ENCODE measurements around the gene PRKAR2A.
"Not testable (repeated sequence)": the region's sequence is repeated elsewhere in the genome, so short reads cannot be mapped to it uniquely, and the experiment has no call there.

The PRKAR2A gene

GRCh38 chr3:48748754-48749153, 98.9 kb downstream of the PRKAR2A start:
- DNase-seq (ENCODE audit: low read depth): no peak
- no peak overlapping the region for H3K4me3 ChIP-seq (ENCODE audit: low read length)
- TF ChIP-seq CTCF (conservative IDR thresholded peaks at IDR 0.05; ENCODE audit: low read depth, low read length): no peak

DNA sequence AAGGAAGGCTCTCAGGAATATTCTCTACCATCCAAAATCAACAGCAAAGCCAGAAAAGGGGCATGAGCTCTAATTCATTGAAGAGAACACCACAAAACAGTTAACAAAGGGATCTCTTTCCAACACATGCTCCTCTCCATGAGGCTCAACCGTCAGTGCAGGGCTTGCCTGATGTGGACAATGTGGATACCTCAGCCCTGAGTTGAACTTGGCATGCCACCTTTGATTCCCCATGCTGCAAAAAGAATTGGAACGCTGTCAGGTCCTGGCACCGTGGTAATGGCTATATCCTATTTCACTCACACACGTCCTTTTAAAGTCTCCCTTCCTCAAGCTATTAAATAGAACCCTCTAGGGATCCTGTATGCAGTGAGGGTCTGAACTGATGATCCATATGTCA, 100.0 kb downstream of the PRKAR2A start:
- H3K4me3 ChIP-seq (ENCODE audit: low read length): no peak overlapping the region
- no peak for DNase-seq (ENCODE audit: low read depth)
- TF ChIP-seq CTCF (conservative IDR thresholded peaks at IDR 0.05; ENCODE audit: low read depth, low read length): no peak

DNA sequence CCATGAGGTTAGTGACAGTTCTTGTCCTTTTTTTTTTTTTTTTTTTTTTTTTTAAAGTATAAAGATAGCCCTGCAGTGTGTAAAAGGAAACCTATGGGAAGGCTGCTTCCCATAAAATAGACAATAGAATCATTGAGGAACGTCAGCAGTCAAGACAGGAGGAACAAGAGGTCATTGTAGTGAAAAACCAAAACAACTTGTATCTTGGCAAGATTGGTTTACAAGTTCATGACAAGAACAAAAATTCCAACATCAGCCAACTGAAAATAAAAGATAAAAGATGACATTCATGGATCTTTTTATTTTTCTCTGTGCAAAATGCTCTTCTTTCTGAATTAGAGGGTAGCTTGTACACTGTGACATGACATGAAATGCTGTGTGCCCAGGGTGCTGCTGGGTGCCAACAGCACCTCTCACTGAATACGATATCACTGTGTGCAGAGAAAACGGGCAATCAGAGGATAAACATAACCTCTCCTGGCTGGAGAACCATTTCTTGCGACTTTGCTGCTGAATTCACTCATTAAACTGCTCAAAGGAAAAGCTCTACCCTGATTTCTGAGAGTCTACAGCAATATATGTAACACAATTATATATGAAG, 100.6 kb downstream of the PRKAR2A start:
- no peak for DNase-seq (ENCODE audit: low read depth)
- H3K4me3 ChIP-seq (ENCODE audit: low read length): no peak overlapping the region
- no peak for TF ChIP-seq CTCF (conservative IDR thresholded peaks at IDR 0.05; ENCODE audit: low read depth, low read length)

DNA sequence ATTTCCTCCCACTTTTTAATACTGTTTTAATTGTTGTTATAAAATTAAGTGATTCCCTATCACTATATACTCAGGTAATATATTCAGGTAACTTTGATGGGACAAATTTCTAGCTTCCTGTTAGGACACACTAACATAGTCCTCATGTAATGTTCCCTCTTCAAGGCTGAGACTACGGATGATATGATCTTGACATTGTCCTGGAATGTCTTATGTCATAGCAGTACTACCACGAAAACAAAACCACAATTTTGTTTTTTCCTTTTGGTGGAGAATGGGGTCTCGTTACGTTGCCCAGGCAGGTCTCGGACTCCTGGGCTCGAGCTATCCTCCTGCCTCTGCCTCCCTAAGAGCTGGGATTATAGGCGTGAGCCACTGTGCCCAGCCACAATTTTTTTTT, 103.9 kb downstream of the PRKAR2A start:
- no peak for TF ChIP-seq CTCF (conservative IDR thresholded peaks at IDR 0.05; ENCODE audit: low read depth, low read length)
- no peak overlapping the region for H3K4me3 ChIP-seq (ENCODE audit: low read length)
- DNase-seq (ENCODE audit: low read depth): no peak

DNA sequence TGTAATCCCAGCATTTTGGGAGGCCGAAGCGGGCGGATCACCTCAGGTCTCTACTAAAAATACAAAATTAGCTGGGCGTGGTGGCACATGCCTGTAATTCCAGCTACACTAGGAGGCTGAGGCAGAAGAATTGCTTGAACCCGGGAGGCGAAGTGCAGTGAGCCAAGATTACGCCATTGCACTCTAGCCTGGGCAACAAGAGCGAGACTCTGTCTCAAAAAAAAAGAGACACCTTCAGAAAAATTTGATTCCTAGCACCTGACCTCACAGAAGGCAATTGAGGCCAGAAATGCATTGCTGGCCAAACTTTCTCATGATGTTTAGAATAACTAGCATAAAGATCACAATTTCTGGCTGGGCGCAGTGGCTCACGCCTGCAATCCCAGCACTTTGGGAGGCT, 106.4 kb downstream of the PRKAR2A start:
- not testable (repeated sequence) for DNase-seq (ENCODE audit: low read depth)

GRCh38 chr3:48739955-48740823, 107.5 kb downstream of the PRKAR2A start:
- no peak overlapping the region for H3K4me3 ChIP-seq (ENCODE audit: low read length)
- DNase-seq (ENCODE audit: low read depth): no peak
- TF ChIP-seq CTCF (conservative IDR thresholded peaks at IDR 0.05; ENCODE audit: low read depth, low read length): peak; percentile 91

More for the DNA sequence above, 106.4 kb downstream of the PRKAR2A start:
- H3K4me3 ChIP-seq (ENCODE audit: low read length): not testable (repeated sequence)

GRCh38 chr3:48739617-48739954, 108.1 kb downstream of the PRKAR2A start:
- no peak overlapping the region for H3K4me3 ChIP-seq (ENCODE audit: low read length)
- no peak for TF ChIP-seq CTCF (conservative IDR thresholded peaks at IDR 0.05; ENCODE audit: low read depth, low read length)
- no peak for DNase-seq (ENCODE audit: low read depth)
